HepG2 (cell line): ENCODE data around the gene SEMA4C. TPM values are rescaled to one million over a fixed set of nuclear protein-coding genes. Genes with fewer than 3 reads are reported as not detected.
A peak's percentile ranks its signal among the peaks of the same experiment; 100 is the strongest.

Source experiments
- AGO2 ChIP-seq: fragments of 200-400 bp; formaldehyde crosslinking; optimal IDR thresholded peaks from 2 replicates; pipeline ENCODE3; 2017; ENCODE audit warnings: mild to moderate bottlenecking, low read depth, low read length, moderate library complexity
- ARNTL ChIP-seq: sonication (generic); formaldehyde crosslinking; IDR thresholded peaks from 2 replicates; pipeline ENCODE4 v1.4.0; 2020; ENCODE audit warnings: mild to moderate bottlenecking, missing genetic modification reagents
- ETV6 ChIP-seq: sonication (generic); formaldehyde crosslinking; conservative IDR thresholded peaks from 2 replicates; pipeline ENCODE4 v1.4.0; 2020; ENCODE audit warnings: missing genetic modification reagents
- FLYWCH1 ChIP-seq: sonication (generic); formaldehyde crosslinking; IDR thresholded peaks from 2 replicates; pipeline ENCODE4 v1.8.1; 2023; ENCODE audit warnings: mild to moderate bottlenecking, missing genetic modification reagents
- HNF1B ChIP-seq: sonication (generic); formaldehyde crosslinking; IDR thresholded peaks from 2 replicates; pipeline ENCODE4 v1.5.1; 2020; ENCODE audit warnings: mild to moderate bottlenecking, moderate library complexity, missing genetic modification reagents
- KLF13 ChIP-seq: sonication (generic); formaldehyde crosslinking; IDR thresholded peaks from 2 replicates; pipeline ENCODE4 v1.4.0; 2020; ENCODE audit warnings: mild to moderate bottlenecking, missing genetic modification reagents
- SALL1 ChIP-seq: sonication (generic); formaldehyde crosslinking; IDR thresholded peaks from 2 replicates; pipeline ENCODE4 v1.8.0; 2022; ENCODE audit warnings: mild to moderate bottlenecking, missing genetic modification reagents
- SCMH1 ChIP-seq: sonication (generic); formaldehyde crosslinking; IDR thresholded peaks from 2 replicates; pipeline ENCODE4 v1.9.0; 2021; ENCODE audit warnings: missing genetic modification reagents, mild to moderate bottlenecking, borderline replicate concordance
- TCF7 ChIP-seq: sonication (generic); IDR thresholded peaks from 2 replicates; pipeline ENCODE4 v1.6.1; 2016; ENCODE audit warnings: antibody characterized with exemption, low read depth
- TFDP2 ChIP-seq: sonication (generic); formaldehyde crosslinking; IDR thresholded peaks from 2 replicates; pipeline ENCODE4 v1.4.0; 2020; ENCODE audit warnings: missing genetic modification reagents
- UBTF ChIP-seq: sonication (generic); formaldehyde crosslinking; IDR thresholded peaks from 2 replicates; pipeline ENCODE4 v1.4.0; 2020; ENCODE audit warnings: mild to moderate bottlenecking, missing genetic modification reagents
- YY1 ChIP-seq: IDR thresholded peaks from 2 replicates; pipeline ENCODE4 v1.6.1; 2011; ENCODE audit warnings: low read length, low read depth, moderate library complexity, mild to moderate bottlenecking; ENCODE audit not compliant: insufficient read depth, insufficient replicate concordance
- ZNF546 ChIP-seq: sonication (generic); formaldehyde crosslinking; conservative IDR thresholded peaks from 2 replicates; pipeline ENCODE4 v1.8.1; 2023; ENCODE audit warnings: mild to moderate bottlenecking, missing genetic modification reagents
- ZNF609 ChIP-seq: sonication (generic); formaldehyde crosslinking; IDR thresholded peaks from 2 replicates; pipeline ENCODE4 v1.4.0; 2020; ENCODE audit warnings: mild to moderate bottlenecking, missing genetic modification reagents, borderline replicate concordance
- ZNF619 ChIP-seq: sonication (generic); formaldehyde crosslinking; IDR thresholded peaks from 2 replicates; pipeline ENCODE4 v1.4.0; 2020; ENCODE audit warnings: mild to moderate bottlenecking, missing genetic modification reagents
- ZNF781 ChIP-seq: sonication (generic); formaldehyde crosslinking; IDR thresholded peaks from 2 replicates; pipeline ENCODE4 v1.5.1; 2020; ENCODE audit warnings: borderline replicate concordance, mild to moderate bottlenecking, missing genetic modification reagents; ENCODE audit errors: not compliant biosample characterization
- ZNF839 ChIP-seq: sonication (generic); formaldehyde crosslinking; IDR thresholded peaks from 2 replicates; pipeline ENCODE4 v1.4.0; 2020; ENCODE audit warnings: missing genetic modification reagents, mild to moderate bottlenecking, borderline replicate concordance
- polyA plus RNA-seq, 8 experiments: library from polyadenylated mRNA; depleted of rRNA in 3 of 8; stranded (reverse) in 7 of 8; unstranded in 1 of 8; fragments of >200 nt; fragmentation: Illumina TruSeq in 4 of 8; extraction: Trizol in 4 of 8; gene quantifications; 2 replicates each; pipeline versions ENCODE4 v1.2.1 to v1.2.3, GENCODE V29; 2011 to 2016; ENCODE audit warnings: low read depth in 4 of 8, missing spikeins in 1 of 8, mixed read lengths in 1 of 8; ENCODE audit not compliant: insufficient read depth in 1 of 8
- total RNA-seq, 5 experiments: library from RNA; depleted of rRNA; stranded (reverse); fragments of >200 nt; fragmentation: Illumina TruSeq; extraction: Trizol; gene quantifications; 2 replicates each; pipeline ENCODE4 v1.2.3, GENCODE V29; 2016; ENCODE audit warnings: low read depth in 1 of 5

SEMA4C gene
- total and polyA plus RNA-seq, 2 of the 13 experiments (the other 11 are each of a cell fraction or from before 2014, with no cell fraction given): 25.9 to 46.6 TPM

- TF ChIP-seq ZNF546 (CRISPR knock-in tag) (peak; percentile 50; the same call in 1 of the 2 replicates), ZNF781 (no peak), KLF13 (CRISPR knock-in tag) (no peak), SALL1 (CRISPR knock-in tag) (peak; percentile 43; the same call in 1 of the 2 replicates), SCMH1 (CRISPR knock-in tag) (no peak), TCF7 (no peak), AGO2 (peak; percentile 77), HNF1B (0 out of 2 replicates have a peak, but pooled peaks have one; percentile 22), FLYWCH1 (CRISPR knock-in tag) (no peak), UBTF (CRISPR knock-in tag) (peak; percentile 80; the same call in 1 of the 2 replicates), ZNF839 (CRISPR knock-in tag) (no peak), ZNF609 (CRISPR knock-in tag) (no peak), ZNF619 (CRISPR knock-in tag) (0 out of 2 replicates have a peak, but pooled peaks have one; percentile 38), ARNTL (CRISPR knock-in tag) (peak; percentile 11; the same call in 1 of the 2 replicates), YY1 (peak; percentile 36), ETV6 (peak; percentile 4; the same call in 1 of the 2 replicates), TFDP2 (CRISPR knock-in tag) (peak; percentile 44; the same call in 1 of the 2 replicates)
Measured at GRCh38 chr2:96869822-96870625, at the start of gene SEMA4C (continued).
